ENCODE results near the gene RPA4.
"Not testable (repeated sequence)": the region's sequence is repeated elsewhere in the genome, so short reads cannot be mapped to it uniquely, and the experiment has no call there.

RPA4 gene

GRCh38 chrX:96883608-96884007 lies at the start of gene RPA4:
Gene RPA4, plus strand, starts transcription at chrX:96883908. Its CDS starts 403 bp downstream, at chrX:96884311.
- DNase-seq: no peak

DNA sequence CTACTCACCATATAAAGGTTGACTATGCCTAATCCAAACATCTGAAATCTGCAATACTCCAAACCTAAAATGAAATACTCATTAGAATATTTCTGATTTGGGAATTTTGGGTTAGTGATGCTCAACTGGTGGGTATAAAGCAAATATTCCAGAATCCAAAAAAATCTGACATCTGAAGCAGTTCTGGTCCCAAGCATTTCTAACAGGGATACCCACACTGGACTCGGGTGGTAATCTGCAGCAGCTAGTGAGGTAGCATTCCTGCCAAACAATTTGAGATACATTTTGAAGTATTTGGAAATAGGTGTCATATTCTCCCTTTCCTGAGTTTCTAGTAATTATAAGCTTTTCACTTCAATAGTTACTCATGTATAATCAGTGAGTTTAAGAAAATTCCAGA lies 49.6 kb upstream of the RPA4 start:
- DNase-seq: no peak

- no peak for DNase-seq
These were observed 47.9 kb upstream of the RPA4 start for GRCh38 chrX:96835660-96836289.

- no peak for DNase-seq
These were observed 45.9 kb upstream of the RPA4 start for GRCh38 chrX:96837808-96838207.

- DNase-seq: no peak
These were observed 45.2 kb upstream of the RPA4 start for GRCh38 chrX:96838537-96838936.

GRCh38 chrX:96841325-96841724 lies 42.4 kb upstream of the RPA4 start:
- DNase-seq: no peak

GRCh38 chrX:96841866-96842265 lies 41.8 kb upstream of the RPA4 start:
- not testable (repeated sequence) for DNase-seq

DNA sequence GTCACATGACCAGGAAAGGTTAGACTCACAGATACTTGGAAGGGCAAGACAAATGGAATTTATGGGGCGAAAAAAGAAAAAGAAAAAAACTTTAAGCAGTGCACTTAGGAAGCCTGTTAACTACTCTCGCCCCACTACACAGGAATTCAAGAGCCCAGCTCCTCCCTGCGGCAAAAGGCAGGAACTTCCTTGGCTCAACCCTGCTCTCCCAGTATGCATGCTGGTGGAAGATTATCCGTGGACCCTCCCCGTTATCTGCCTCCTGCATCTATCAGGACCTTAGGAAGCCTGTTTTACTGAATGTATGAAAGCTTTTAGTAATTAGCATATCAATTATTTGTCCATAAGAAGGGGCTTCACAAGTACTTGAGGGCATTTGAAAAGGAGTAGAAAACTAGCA lies 40.1 kb upstream of the RPA4 start:
- DNase-seq: no peak

DNA sequence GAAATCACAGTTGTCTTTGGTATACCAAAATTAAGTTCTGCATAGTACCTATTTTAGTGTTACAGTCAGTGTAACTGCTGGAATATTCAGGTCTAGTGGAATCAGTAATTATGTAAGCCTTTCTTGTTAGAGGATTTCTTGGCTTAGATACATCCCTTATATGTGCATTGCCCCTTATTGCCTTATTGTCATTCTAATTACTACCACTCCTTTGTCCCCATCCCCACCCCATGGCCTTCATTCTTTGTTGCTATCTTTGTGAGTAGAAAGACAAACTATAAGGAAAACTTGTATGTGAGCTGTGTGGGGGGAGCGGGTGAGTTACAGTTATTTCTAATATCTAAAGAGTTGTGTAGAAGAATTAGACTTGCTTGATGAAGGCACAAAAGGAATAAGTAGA lies 36.9 kb upstream of the RPA4 start:
- no peak for DNase-seq

DNA sequence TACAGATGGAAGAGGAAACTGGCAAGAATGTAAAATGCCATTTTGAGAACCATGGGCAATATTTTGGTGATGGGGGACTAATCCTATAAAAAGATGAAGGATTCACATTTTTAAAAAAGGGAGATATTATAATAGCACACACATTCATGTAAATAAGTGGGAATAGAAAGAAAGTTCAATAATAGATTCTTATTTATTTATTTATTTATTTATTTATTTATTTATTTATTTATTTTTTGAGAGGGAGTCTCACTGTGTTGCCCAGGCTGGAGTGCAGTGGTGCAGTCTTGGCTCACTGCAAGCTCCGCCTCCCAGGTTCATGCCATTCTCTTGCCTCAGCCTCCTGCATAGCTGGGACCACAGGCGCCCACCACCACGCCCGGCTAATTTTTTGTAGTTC lies 24.3 kb upstream of the RPA4 start:
- not testable (repeated sequence) for DNase-seq

DNA sequence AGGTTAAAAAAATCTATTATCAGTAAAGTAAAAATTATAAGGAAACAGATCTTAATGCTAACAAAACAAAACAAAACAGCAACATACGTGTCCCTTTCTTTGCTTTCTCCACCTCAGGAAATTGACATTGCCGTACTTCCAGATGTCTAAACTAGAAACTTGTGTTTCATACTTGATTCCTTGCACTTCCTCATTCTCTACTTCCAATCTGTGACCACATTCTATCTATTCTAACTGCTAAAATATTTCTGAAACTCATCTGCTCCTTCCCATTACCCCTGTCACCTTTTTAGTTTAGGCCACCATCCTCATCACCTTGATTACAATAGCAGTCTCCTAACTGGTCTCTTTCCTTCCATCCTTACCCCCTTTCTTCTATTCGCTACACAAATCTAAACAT lies 22.5 kb upstream of the RPA4 start:
- no peak for DNase-seq

DNA sequence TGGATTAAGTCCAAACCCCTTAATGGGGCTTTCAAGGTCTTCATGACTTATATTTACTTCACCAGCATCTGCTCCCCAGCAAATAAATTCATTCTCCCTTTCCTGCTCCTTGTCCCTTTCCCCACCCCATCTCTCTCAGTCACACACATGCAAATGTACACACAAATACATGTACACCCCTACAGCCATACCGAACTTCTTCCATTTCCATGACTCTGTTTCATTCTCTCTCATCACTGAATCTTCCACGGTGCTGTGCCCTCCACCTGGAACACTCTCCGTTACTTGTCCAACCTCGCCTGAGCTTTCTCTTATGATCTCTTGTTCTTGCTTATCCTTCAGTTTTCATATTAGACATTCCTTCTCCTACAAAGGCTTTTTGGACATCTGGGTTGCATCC lies 22.0 kb upstream of the RPA4 start:
- no peak for DNase-seq

DNA sequence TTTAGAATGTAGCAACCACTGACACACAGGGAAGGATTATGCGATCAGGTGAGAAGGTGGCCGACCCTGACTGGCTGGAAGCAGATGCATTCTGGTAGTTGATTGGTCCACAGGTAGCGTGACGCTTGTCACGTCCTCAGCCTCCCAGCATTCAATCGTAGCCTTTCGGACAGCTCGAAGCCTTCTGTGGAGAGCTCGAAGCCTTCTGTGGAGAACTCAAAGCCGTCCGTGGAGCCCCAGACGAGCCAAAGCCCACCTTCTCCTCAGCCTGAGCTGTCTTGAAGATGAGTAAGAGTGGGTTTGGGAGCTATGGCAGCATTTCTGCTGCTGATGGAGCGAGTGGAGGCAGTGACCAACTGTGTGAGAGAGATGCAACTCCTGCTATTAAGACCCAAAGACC lies 319 bp downstream of the RPA4 start:
- no peak for DNase-seq

- no peak for DNase-seq
These were observed 6.0 kb downstream of the RPA4 start for GRCh38 chrX:96889726-96890125.

DNA sequence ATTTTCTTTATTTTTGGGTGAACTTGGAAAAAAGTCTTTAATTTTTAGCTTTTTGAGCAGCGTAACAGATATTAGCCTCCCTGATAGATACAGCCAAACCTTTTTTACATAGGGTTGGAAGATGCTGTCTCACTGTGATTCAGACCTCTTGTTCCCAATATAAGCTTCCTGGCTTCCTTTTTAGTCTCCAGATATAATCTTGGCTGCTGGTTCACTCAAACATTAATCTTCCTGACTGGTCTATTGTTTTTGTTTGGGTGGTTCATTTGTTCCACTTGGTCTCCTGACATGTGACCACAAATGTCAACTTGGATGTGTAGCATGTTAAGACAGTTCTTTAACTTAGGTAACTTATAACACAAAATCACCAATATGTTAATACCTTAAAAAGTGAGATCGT lies 23.0 kb downstream of the RPA4 start:
- DNase-seq: no peak

DNA sequence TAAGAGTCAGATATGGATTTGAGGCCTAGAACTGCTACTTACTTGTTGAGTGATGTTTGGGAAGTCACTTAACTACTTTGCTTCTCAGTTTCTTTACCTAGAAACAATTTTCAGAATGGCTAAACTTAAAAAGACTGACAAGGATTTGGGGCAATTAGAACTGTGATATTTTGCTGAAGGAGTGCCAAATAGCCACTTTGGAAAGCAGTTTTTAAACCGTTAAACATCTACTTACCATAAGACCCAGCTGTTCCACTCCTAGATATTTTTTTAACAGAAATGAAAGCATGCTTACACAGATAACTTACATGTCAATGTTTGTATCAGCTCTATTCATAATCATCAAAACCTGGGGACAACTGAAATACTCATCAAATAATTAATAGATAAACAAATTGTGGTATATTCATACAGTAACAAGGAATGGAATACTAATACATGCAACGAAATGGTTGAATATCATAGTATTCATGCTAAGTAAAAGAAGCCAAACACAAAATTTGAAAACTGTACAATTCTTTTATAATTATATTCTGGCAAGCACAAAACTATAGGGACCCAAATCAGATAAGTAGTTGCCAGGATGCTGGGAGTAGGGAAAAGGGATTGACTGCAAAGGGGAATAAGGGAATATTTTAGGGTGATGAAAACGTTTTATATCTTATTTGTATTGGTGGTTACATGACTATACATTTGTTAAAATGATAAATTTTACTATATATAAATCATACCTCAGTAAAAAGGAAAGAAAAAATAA lies 24.0 kb downstream of the RPA4 start:
- no peak for DNase-seq

DNA sequence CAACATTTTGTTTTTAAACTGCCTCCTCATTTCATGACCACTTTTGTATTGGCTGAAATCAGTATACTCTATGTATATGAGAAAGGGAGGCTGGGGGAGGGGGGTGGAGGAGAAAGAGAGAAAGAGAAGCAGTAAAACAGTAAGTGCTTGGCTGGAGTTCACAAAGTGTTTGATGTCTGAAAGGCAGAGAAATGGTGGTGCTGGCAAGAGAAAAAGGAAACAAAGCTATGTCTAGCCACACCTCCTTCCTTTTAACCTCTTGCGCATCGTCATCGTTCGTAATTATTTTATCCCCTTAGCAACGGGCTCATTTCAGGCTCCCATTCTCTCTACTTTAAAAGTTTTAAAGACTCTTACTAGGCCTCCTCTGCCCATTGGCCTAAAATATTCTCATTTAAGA lies 25.6 kb downstream of the RPA4 start:
- DNase-seq: no peak

DNA sequence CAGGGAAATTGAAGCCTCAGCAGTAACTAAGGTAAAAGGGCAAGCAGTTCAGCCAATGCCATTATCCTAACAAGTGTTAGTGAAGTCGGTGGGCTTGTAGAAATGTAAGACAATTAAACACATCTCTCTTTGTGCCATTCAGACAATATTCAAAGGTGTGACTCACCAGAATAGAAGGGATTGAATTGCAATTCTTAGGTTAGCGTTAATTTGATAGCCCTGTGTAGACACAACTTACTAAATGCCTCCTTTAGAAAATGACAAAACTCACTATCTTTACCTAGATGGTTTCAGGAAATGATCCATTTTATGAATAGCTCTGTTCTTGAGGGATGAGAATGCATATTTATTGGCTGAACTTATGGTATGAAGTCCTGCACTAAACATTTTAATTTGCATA lies 35.2 kb downstream of the RPA4 start:
- DNase-seq: no peak

GRCh38 chrX:96919672-96920071 lies 36.0 kb downstream of the RPA4 start:
- DNase-seq: no peak

DNA sequence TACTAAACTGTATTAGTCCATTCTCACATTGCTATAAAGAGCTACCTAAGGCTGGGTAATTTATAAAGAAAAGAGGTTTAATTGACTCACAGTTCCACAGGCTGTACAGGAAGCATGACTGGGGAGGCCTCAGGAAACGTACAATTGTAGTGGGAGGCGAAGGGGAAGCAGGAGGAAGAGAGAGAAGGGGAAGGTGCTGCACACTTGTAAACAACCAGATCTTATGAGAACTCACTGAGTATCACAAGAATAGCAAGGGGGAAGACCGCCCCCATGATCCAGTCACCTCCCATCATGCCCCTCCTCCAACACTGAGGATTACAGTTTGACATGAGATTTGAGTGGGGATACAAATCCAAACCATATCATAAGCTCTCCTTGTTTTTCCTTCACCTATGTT lies 40.9 kb downstream of the RPA4 start:
- no peak for DNase-seq

GRCh38 chrX:96929036-96929435 lies 45.3 kb downstream of the RPA4 start:
- no peak for DNase-seq

All from CD4-positive, alpha-beta T cell treated with Interleukin-10 for 1 hour (primary cell).